K562 (cell line): ENCODE data around the gene ACAP2.

Source experiments
- CEBPZ ChIP-seq: fragments of 150-350 bp; IDR thresholded peaks from 2 replicates; pipeline ENCODE4 v1.6.1; 2014; ENCODE audit warnings: low read depth, mild to moderate bottlenecking, low read length, borderline replicate concordance
- CTCF ChIP-seq, 3 experiments: IDR thresholded peaks in 2 of 3; conservative IDR thresholded peaks in 1 of 3; 2 replicates each; pipeline ENCODE4 v1.5.1; 2011 to 2012; ENCODE audit warnings: low read length in 3 of 3, mild to moderate bottlenecking in 3 of 3, control low read depth in 2 of 3, improper control_type of control experiment in 1 of 3, inconsistent platforms in 1 of 3, low read depth in 1 of 3, mixed read lengths in 1 of 3, moderate library complexity in 1 of 3; ENCODE audit not compliant: insufficient read depth in 2 of 3
- E2F1 ChIP-seq: sonication (generic); formaldehyde crosslinking; IDR thresholded peaks from 2 replicates; pipeline ENCODE4 v1.8.1; 2023; ENCODE audit warnings: mild to moderate bottlenecking, missing genetic modification reagents, moderate library complexity
- FOXP4 ChIP-seq: sonication (generic); formaldehyde crosslinking; IDR thresholded peaks from 2 replicates; pipeline ENCODE4 v1.8.0; 2022; ENCODE audit warnings: mild to moderate bottlenecking, missing genetic modification reagents, borderline replicate concordance
- KLF1 ChIP-seq: fragments of 450-650 bp; IDR thresholded peaks from 2 replicates; pipeline ENCODE4 v1.6.1; 2016; ENCODE audit warnings: missing genetic modification characterization, missing compliant biosample characterization
- MXI1 ChIP-seq: IDR thresholded peaks from 2 replicates; pipeline ENCODE4 v1.6.1; 2011; ENCODE audit warnings: low read depth, mild to moderate bottlenecking, improper control_type of control experiment, low read length
- PREB ChIP-seq: sonication (generic); formaldehyde crosslinking; IDR thresholded peaks from 2 replicates; pipeline ENCODE4 v1.8.1; 2023; ENCODE audit warnings: mild to moderate bottlenecking, missing genetic modification reagents
- RFX1 ChIP-seq: fragments of 450-650 bp; IDR thresholded peaks from 2 replicates; pipeline ENCODE4 v1.6.1; 2016; ENCODE audit warnings: mild to moderate bottlenecking, moderate library complexity
- ZBTB33 ChIP-seq: sonication (generic); formaldehyde crosslinking; IDR thresholded peaks from 2 replicates; pipeline ENCODE4 v1.8.1; 2023; ENCODE audit warnings: mild to moderate bottlenecking, missing genetic modification reagents

GRCh38 chr3:195447201-195447600 lies 4.4 kb upstream of the ACAP2 start:
- no peak for TF ChIP-seq MXI1
- no peak for TF ChIP-seq E2F1 (CRISPR knock-in tag)
- TF ChIP-seq FOXP4 (CRISPR knock-in tag) = no peak
- TF ChIP-seq CEBPZ = no peak
- TF ChIP-seq KLF1 (tag) = no peak
- no peak for TF ChIP-seq CTCF (IDR thresholded peaks at IDR 0.05 in 2 of 3, conservative IDR thresholded peaks at IDR 0.05 in 1 of 3; ENCODE audit: insufficient read depth in 2 of 3, low read depth in 1 of 3, low read length in 3 of 3)
- no peak for TF ChIP-seq RFX1
- TF ChIP-seq ZBTB33 (CRISPR knock-in tag) = no peak
- TF ChIP-seq PREB (CRISPR knock-in tag) = no peak
